ENCODE data around the gene SYTL5. TPM values are rescaled to one million over a fixed set of nuclear protein-coding genes. Genes with fewer than 3 reads are reported as not detected.

The SYTL5 gene
- total and polyA plus RNA-seq, 9 donors: 0.10 to 2.8 (median 0.18) TPM; not detected in 2

GRCh38 chrX:38055170-38055847, 49.0 kb downstream of the SYTL5 start:
- no peaks in the 10 kb centered on the region for H3K4me1 ChIP-seq (ENCODE audit: insufficient read depth)
- TF ChIP-seq CTCF (IDR thresholded peaks at IDR 0.05): no peak
- no peak for TF ChIP-seq EP300 (IDR thresholded peaks at IDR 0.05)
- no peak for TF ChIP-seq POLR2A (IDR thresholded peaks at IDR 0.05)
- no peaks in the 10 kb centered on the region for H3K36me3 ChIP-seq
- 23 to 34% (median 24%) methylated on average over 4 of the region's 4 CpGs for WGBS, 3 donors
- H3K4me3 ChIP-seq: no peak overlapping the region
- no peak overlapping the region for H3K27ac ChIP-seq
- no peak for DNase-seq
- intact Hi-C loops (cut with DNase I): no loop called here
- H3K9me3 ChIP-seq: no peaks in the 10 kb centered on the region
- no peaks in the 10 kb centered on the region for H3K27me3 ChIP-seq

DNA sequence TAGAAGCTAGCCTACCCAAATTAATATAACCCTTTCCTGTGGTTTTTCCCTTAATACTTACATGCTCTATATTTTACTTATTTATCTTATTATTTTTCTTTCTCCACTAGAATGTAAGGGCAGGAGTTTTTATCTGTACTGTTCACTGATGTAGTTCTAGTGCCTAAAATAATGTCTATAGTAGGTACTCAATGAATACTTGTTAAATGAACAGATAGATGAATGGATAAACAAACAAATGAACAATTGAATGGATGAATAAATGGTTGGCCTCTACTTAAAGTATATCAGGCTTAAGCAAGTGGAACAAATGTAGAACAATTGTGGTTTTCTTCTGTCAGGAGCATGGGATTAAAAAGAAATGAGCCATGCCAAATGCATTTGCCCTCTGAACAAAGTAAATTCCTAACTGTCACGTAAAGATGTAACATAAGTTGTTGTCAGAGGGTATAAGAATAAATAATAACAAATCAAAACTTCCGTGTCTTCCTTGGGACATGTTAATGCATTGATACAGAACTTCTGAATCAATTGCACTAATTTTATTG, 54.1 kb downstream of the SYTL5 start:
- 62 to 75% (median 71%) methylated on average over 2 of the region's 2 CpGs for WGBS, 3 donors
- no peaks in the 10 kb centered on the region for H3K4me1 ChIP-seq (ENCODE audit: insufficient read depth)
- no peak overlapping the region for H3K4me3 ChIP-seq
- H3K27ac ChIP-seq: no peak overlapping the region
- intact Hi-C loops (cut with DNase I): no loop called here
- no peaks in the 10 kb centered on the region for H3K9me3 ChIP-seq
- TF ChIP-seq EP300 (IDR thresholded peaks at IDR 0.05) (no peak), CTCF (IDR thresholded peaks at IDR 0.05) (no peak), POLR2A (IDR thresholded peaks at IDR 0.05) (no peak)
- H3K36me3 ChIP-seq: no peaks in the 10 kb centered on the region
- no peak for DNase-seq
- H3K27me3 ChIP-seq: no peaks in the 10 kb centered on the region

DNA sequence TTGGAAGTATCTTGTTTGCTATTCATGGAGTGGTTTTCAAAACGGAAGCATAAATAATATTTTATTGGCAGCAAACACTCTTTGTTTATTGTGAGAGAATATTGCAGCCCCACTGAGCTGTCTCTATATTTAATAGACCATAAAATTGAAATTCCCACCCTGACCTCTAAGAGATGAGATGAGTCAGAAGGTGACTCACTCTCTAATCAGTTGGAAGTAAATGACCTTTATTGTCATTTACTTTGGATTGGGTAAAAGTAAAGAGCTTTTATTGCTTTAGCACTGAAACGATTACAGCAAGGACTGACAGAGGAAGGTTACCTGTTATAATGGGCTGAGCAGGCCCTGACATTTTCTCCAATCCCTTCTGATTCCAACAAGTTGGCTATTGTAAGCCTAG, 55.0 kb downstream of the SYTL5 start:
- H3K27me3 ChIP-seq: no peaks in the 10 kb centered on the region
- TF ChIP-seq EP300 (IDR thresholded peaks at IDR 0.05) (no peak), POLR2A (IDR thresholded peaks at IDR 0.05) (no peak), CTCF (IDR thresholded peaks at IDR 0.05) (no peak)
- H3K27ac ChIP-seq: no peak overlapping the region
- intact Hi-C loops (cut with DNase I): no loop called here
- DNase-seq: no peak
- no peaks in the 10 kb centered on the region for H3K36me3 ChIP-seq
- no peaks in the 10 kb centered on the region for H3K9me3 ChIP-seq
- H3K4me3 ChIP-seq: no peak overlapping the region
- H3K4me1 ChIP-seq (ENCODE audit: insufficient read depth): no peaks in the 10 kb centered on the region
- 23 to 30% (median 27%) methylated on average over 2 of the region's 2 CpGs for WGBS, 3 donors

DNA sequence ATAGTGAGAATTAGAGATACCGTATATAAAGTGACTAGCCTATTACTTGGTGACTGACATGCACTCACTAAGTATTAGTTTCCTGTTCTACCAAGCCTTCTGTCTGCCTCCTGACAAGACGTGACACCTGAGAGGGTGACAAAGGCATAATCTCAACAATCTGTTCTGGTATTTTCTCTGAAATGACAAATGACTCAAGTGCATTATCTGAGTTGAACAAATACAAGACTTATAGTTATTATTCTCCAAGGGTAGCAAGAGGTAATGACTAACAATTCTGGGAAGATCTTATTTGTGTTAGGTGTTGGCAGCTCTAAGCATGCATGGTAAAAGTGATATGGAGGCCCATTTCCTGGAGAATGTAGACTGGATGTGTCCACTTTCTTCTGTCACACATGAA, 60.6 kb downstream of the SYTL5 start:
- H3K4me3 ChIP-seq: no peak overlapping the region
- no peaks in the 10 kb centered on the region for H3K27me3 ChIP-seq
- no peaks in the 10 kb centered on the region for H3K36me3 ChIP-seq
- H3K27ac ChIP-seq: no peak overlapping the region
- no peak for TF ChIP-seq CTCF (IDR thresholded peaks at IDR 0.05)
- TF ChIP-seq POLR2A (IDR thresholded peaks at IDR 0.05): no peak
- no peak for TF ChIP-seq EP300 (IDR thresholded peaks at IDR 0.05)
- no peaks in the 10 kb centered on the region for H3K9me3 ChIP-seq
- no peaks in the 10 kb centered on the region for H3K4me1 ChIP-seq (ENCODE audit: insufficient read depth)
- WGBS, 3 donors: 71 to 78% (median 71%) methylated on average over 2 of the region's 2 CpGs
- intact Hi-C loops (cut with DNase I): no loop called here
- no peak for DNase-seq

Measured in ovary (tissue), 9 donors.